ENCODE data around the gene SCN8A.

SCN8A gene

DNA sequence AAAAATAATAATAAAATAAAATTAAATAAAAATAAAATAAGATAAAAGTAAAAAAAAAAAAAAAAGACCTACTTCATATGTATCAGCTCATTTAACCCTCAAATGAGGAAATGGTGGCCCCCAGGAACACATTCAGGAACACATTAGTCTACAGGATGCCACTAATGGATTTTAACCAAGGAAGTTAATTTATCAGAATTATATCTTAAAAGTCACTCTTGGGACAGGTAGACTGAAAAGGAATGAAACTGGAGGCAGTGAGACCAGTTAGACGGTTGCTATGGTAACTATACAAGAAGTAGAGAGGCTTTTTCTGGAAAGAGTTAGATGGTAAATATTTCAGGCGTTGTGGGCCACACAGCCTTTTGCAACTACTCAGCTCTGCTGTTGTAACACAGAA lies 54.9 kb downstream of the SCN8A start:
- TF ChIP-seq, protein P1, sequence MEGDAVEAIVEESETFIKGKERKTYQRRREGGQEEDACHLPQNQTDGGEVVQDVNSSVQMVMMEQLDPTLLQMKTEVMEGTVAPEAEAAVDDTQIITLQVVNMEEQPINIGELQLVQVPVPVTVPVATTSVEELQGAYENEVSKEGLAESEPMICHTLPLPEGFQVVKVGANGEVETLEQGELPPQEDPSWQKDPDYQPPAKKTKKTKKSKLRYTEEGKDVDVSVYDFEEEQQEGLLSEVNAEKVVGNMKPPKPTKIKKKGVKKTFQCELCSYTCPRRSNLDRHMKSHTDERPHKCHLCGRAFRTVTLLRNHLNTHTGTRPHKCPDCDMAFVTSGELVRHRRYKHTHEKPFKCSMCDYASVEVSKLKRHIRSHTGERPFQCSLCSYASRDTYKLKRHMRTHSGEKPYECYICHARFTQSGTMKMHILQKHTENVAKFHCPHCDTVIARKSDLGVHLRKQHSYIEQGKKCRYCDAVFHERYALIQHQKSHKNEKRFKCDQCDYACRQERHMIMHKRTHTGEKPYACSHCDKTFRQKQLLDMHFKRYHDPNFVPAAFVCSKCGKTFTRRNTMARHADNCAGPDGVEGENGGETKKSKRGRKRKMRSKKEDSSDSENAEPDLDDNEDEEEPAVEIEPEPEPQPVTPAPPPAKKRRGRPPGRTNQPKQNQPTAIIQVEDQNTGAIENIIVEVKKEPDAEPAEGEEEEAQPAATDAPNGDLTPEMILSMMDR (IDR thresholded peaks at IDR 0.05; ENCODE audit: low read depth, low read length, missing control alignments), result no peak
- H3K4me3 ChIP-seq (replicated peaks; ENCODE audit: low read depth, low read length), result no peak overlapping the region
- no peak for DNase-seq (ENCODE audit: extremely low read depth, low read depth)

GRCh38 chr12:51647647-51648046 lies 56.6 kb downstream of the SCN8A start:
- H3K4me3 ChIP-seq (replicated peaks; ENCODE audit: low read depth, low read length), result no peak overlapping the region
- TF ChIP-seq, protein P1 (IDR thresholded peaks at IDR 0.05; ENCODE audit: low read depth, low read length, missing control alignments), result no peak

DNA sequence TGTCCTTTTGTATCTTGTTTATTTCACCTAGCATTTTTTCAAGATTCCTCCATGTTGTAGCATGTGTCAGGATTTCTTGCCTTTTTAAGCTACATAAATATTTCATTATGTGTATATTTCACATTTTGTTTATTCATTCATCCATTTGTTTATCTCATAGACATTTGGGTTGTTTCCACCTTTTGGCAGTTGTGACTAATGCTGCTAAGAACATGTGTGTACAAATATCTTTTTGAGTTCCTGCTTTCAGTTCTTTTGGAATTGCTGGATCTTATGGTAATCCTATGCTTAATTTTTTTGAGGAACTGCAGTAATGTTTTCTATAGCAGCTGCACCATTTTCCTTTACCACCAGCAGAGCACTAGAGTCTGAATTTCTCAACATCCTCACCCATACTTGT lies 62.4 kb downstream of the SCN8A start:
- no peak overlapping the region for H3K4me3 ChIP-seq (replicated peaks; ENCODE audit: low read depth, low read length)
- DNase-seq (ENCODE audit: extremely low read depth, low read depth), result no peak
- TF ChIP-seq, protein P1 (IDR thresholded peaks at IDR 0.05; ENCODE audit: low read depth, low read length, missing control alignments), result no peak

More at GRCh38 chr12:51647647-51648046, 56.6 kb downstream of the SCN8A start:
- no peak for DNase-seq (ENCODE audit: extremely low read depth, low read depth)

GRCh38 chr12:51661199-51661598 lies 70.2 kb downstream of the SCN8A start:
- TF ChIP-seq, protein P1 (IDR thresholded peaks at IDR 0.05; ENCODE audit: low read depth, low read length, missing control alignments), result no peak
- DNase-seq (ENCODE audit: extremely low read depth, low read depth), result no peak
- no peak overlapping the region for H3K4me3 ChIP-seq (replicated peaks; ENCODE audit: low read depth, low read length)

DNA sequence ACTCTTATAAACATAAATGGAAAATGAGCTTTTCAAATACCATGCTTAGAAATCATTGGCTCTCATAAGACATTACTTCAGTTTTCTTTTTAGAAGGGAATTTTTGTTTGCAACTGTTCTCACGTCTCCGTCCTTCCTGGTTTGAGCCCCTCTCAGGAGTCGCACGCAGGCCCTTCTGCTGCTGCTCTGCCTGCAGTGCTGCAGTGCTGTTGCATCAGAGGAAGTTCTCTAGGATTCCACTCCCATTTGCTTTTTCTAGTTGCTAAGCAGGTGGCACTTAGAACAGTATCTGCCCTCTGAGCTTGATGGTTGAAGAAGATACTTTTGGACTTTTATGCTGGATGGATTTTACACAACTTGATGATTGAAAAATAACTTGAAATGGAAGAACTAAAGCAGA lies 70.8 kb downstream of the SCN8A start:
- DNase-seq (ENCODE audit: extremely low read depth, low read depth), result no peak
- H3K4me3 ChIP-seq (replicated peaks; ENCODE audit: low read depth, low read length), result no peak overlapping the region
- TF ChIP-seq, protein P1 (IDR thresholded peaks at IDR 0.05; ENCODE audit: low read depth, low read length, missing control alignments), result no peak

- TF ChIP-seq, protein P1 (IDR thresholded peaks at IDR 0.05; ENCODE audit: low read depth, low read length, missing control alignments), result no peak
- H3K4me3 ChIP-seq (replicated peaks; ENCODE audit: low read depth, low read length), result no peak overlapping the region
- DNase-seq (ENCODE audit: extremely low read depth, low read depth), result no peak
Observed at GRCh38 chr12:51662728-51663154, 71.7 kb downstream of the SCN8A start.

DNA sequence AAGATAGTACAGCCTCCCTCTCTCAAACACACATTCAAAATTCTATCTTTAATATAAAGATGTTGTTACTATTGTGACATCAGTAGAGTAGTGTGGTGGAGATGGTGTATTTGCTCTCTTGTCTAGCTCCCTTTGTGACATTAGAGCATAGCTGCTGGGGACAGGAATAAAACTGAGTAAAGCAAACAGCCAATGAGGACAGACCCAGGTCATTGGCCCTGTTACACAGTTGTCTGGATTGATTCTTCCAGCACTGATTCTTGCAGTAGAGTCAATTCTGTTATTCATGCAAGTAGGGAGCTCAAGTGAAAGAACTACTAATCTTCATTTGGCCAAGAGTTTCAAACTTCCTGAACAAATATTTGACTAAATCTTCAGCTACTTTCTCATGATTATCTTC lies 72.4 kb downstream of the SCN8A start:
- no peak for DNase-seq (ENCODE audit: extremely low read depth, low read depth)
- H3K4me3 ChIP-seq (replicated peaks; ENCODE audit: low read depth, low read length), result no peak overlapping the region
- TF ChIP-seq, protein P1 (IDR thresholded peaks at IDR 0.05; ENCODE audit: low read depth, low read length, missing control alignments), result no peak

Data from HFF-Myc (cell line).